Activated B cell treated with CpG ODN at 0.5 μM for 24 hours (primary cell): ENCODE data around the gene PARG. TPM values are rescaled to one million over a fixed set of nuclear protein-coding genes. Genes with fewer than 3 reads are reported as not detected.
A peak's percentile ranks its signal among the peaks of the same experiment; 100 is the strongest.
"Not testable (repeated sequence)": the region's sequence is repeated elsewhere in the genome, so short reads cannot be mapped to it uniquely, and the experiment has no call there.

Experiments
- ATAC-seq: fragments of 200-7000 bp; cut with Tn5 transposase; one replicate; pipeline ENCODE4 v1.10.0; 2021; ENCODE audit warnings: low read depth, mild to moderate bottlenecking, moderate library complexity
- CTCF ChIA-PET: fragments of 350-600 bp; sonication (Branson Sonifier 250); formaldehyde crosslinking; loops from one replicate; lab custom pipeline; 2021; ENCODE audit warnings: antibody characterized with exemption; lab: Charles Lee
- POLR2A ChIA-PET: fragments of 350-600 bp; sonication (Branson Sonifier 250); formaldehyde crosslinking; loops from one replicate; lab custom pipeline; 2021; ENCODE audit warnings: antibody characterized with exemption; lab: Charles Lee
- DNase-seq: peaks from one replicate; pipeline ENCODE4 v3.0.0; 2022
- H3K27ac Mint-ChIP-seq: one replicate; pipeline ENCODE4 v1.8.0; 2020; ENCODE audit warnings: mixed read lengths
- H3K27me3 Mint-ChIP-seq: one replicate; pipeline ENCODE4 v1.8.0; 2021; ENCODE audit warnings: mixed read lengths
- H3K36me3 Mint-ChIP-seq: one replicate; pipeline ENCODE4 v1.8.0; 2021; ENCODE audit warnings: low read depth, mixed read lengths
- H3K4me1 Mint-ChIP-seq: one replicate; pipeline ENCODE4 v1.8.0; 2021; ENCODE audit warnings: mixed read lengths
- H3K4me3 Mint-ChIP-seq: one replicate; pipeline ENCODE4 v1.8.0; 2020; ENCODE audit warnings: mild to moderate bottlenecking, mixed read lengths
- H3K9me3 Mint-ChIP-seq: one replicate; pipeline ENCODE4 v1.8.0; 2020; ENCODE audit warnings: mixed read lengths
- intact Hi-C: fragments of 100-400 bp; cut with micrococcal nuclease; formaldehyde crosslinking; loops from one replicate; pipeline ENCODE4 v1.15.1; 2024
- total RNA-seq: library from RNA; stranded (reverse); gene quantifications from 2 replicates; pipeline ENCODE4 v1.2.3, GENCODE V29; 2022

Gene PARG
- total RNA-seq = 31.3 and 34.8 TPM in 2 replicates

DNA sequence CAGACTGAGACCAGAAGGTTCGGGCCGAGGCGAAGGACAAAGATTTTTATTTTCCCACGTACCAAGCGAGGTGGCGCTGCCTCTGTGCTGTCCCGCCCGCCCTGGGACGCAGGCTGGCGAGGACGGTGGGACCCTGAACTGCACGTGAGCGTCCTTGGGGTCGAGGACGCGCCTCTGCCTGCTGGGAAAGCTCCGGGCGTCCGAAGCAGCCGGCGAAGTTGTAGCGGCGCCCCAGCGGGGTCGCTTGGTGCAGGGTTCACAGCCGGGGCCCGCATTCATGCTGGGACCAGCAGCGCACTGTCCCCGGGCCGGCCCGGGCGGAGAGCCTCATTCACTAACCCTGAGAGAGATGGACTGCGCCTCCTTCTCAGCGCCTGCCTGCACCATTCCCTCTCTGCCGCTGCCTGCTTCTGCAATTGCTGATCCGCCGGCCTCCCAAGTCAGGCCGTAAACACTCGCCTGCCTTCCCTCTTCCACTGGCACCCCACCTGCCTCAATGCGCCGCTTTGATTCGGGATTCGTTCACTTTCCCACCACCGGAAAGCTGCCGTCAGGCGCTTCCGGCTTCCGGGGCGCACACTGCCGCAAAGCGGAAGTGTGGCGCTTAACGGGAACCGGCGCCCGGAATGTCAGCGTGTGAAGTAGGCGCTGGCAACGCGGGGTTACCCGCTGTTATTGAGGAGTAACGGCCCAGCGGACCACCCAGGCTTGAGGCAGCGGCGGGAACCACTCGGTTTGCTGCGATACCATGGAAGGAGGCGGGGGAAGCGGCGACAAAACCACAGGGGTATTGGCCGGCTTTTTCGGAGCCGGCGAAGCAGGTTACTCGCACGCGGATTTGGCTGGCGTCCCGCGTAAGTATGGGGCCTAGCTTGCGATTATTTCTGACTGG is at the start of gene PARG, which contains the start of gene TIMM23B:
Gene PARG (minus strand): TSS at position 581 of the 892 bp plus-strand sequence. CDS start 302 bp downstream, at position 279.
Gene TIMM23B (plus strand): TSS at position 607 of the 892 bp plus-strand sequence. CDS start 142 bp downstream, at position 749.
- H3K27me3 Mint-ChIP-seq, CTCF ChIA-PET, H3K9me3 Mint-ChIP-seq: not testable (repeated sequence)
- POLR2A ChIA-PET = interaction anchor here (1.2 kb wide), 1 partner anchor 402 kb away, joined by 3 read pairs; no protein-coding TSS in a partner anchor
- peak; percentile 85 for ATAC-seq
- peaks cover 38% of the 10 kb centered on the region for H3K4me1 Mint-ChIP-seq
- peaks cover 21% of the 10 kb centered on the region for H3K36me3 Mint-ChIP-seq
- peak within 1 kb of the TSS; percentile 100 for H3K4me3 Mint-ChIP-seq
- H3K27ac Mint-ChIP-seq = peak within 1 kb of the TSS; percentile 91
- intact Hi-C loops = loop anchor here (1.0 kb wide), 1 partner anchor 683 kb away; no protein-coding TSS in a partner anchor
- peak; percentile 79 for DNase-seq

DNA sequence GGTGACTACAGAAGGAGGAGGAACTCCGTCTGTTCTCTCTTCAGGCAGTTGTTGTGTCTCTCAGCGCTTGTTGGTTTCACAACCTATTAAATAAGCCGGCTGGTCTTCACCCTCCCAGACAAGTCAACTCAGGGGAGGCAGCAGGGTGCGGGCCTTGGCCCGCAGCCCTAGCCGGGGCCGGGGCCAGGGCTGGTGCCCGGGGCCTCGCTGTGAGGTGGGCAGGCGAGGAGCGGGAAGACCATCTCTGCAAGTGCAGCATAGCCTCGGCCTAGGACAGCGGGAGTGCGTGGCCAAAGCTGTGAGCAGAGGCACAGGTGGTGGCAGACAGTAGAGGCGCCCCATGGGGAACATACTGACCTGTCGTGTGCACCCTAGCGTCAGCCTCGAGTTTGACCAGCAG is 46.5 kb upstream of the PARG start, which contains the start of gene AGAP6:
Gene AGAP6 (plus strand): TSS at position 31 of the 400 bp plus-strand sequence. CDS start 310 bp downstream, at position 341.
- H3K36me3 Mint-ChIP-seq = peaks cover 16% of the 10 kb centered on the region
- H3K9me3 Mint-ChIP-seq, H3K4me3 Mint-ChIP-seq, H3K4me1 Mint-ChIP-seq, H3K27me3 Mint-ChIP-seq, intact Hi-C loops, ATAC-seq, DNase-seq, CTCF ChIA-PET, H3K27ac Mint-ChIP-seq, POLR2A ChIA-PET: not testable (repeated sequence)

DNA sequence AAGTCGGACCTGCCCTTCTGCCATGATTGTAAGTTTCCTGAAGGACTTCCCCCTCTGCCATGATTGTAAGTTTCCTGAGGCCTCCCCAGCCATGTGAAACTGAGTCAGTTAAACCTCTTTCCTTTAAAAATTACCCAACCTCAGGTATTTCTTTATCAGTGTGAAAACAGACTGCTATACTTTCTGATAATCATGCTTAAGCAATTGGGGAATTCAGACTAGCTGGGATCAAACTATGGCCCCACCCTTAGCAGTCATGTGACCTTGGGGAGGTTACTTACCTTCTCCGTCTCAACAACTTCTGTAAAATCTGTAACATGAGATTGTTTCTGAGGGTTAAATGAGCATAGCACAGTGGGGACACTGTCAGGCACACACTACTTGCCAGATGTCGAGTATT is 45.4 kb upstream of the PARG start:
- H3K27ac Mint-ChIP-seq, H3K9me3 Mint-ChIP-seq, intact Hi-C loops, DNase-seq, POLR2A ChIA-PET, H3K4me3 Mint-ChIP-seq, H3K27me3 Mint-ChIP-seq, ATAC-seq, H3K4me1 Mint-ChIP-seq, CTCF ChIA-PET: not testable (repeated sequence)
- peaks cover 16% of the 10 kb centered on the region for H3K36me3 Mint-ChIP-seq

DNA sequence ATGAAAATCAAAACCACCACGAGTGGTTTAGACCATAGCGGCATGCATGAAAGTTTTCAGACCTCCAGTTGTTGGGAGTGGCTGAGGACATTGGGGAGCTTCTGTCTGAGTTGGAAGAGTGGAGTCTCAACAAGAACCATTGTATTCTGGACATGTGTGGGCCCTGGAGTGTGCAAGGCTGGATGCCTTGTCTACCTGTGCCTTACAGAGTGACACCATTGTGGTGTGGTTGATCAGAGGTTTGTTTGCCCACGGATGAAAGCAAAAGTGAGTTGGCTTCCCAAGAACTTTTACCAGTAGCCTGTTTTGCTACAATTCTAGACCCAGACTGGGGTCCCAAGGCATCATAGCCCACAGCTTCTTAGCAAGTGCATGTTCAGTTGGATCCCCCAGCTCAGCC is 35.9 kb upstream of the PARG start:
- CTCF ChIA-PET, ATAC-seq, H3K27ac Mint-ChIP-seq, POLR2A ChIA-PET, H3K4me3 Mint-ChIP-seq, DNase-seq, H3K4me1 Mint-ChIP-seq, H3K27me3 Mint-ChIP-seq, H3K9me3 Mint-ChIP-seq, intact Hi-C loops: not testable (repeated sequence)
- peaks cover 20% of the 10 kb centered on the region for H3K36me3 Mint-ChIP-seq

DNA sequence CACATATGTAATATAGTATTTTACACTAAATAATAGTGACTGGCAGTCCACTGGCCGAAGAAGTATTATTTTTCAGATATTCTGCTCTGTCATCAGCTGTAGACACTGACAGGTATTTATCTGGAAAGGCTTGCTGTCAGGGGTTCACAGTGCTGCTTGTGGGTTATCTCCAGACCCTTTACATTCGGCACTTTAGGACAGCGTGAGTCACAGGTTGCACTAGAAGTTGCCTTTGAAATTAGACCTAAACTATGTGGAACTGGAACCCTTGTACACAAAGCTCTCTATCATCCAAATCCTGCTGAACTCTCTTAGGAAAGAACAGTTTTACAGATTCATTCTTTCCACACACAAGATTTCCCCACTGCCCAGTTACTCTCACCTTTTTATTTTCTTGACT is 30.3 kb upstream of the PARG start:
- H3K4me3 Mint-ChIP-seq, H3K4me1 Mint-ChIP-seq, DNase-seq, H3K27me3 Mint-ChIP-seq, CTCF ChIA-PET, H3K27ac Mint-ChIP-seq, POLR2A ChIA-PET, intact Hi-C loops, ATAC-seq, H3K9me3 Mint-ChIP-seq: not testable (repeated sequence)
- peaks cover 20% of the 10 kb centered on the region for H3K36me3 Mint-ChIP-seq

DNA sequence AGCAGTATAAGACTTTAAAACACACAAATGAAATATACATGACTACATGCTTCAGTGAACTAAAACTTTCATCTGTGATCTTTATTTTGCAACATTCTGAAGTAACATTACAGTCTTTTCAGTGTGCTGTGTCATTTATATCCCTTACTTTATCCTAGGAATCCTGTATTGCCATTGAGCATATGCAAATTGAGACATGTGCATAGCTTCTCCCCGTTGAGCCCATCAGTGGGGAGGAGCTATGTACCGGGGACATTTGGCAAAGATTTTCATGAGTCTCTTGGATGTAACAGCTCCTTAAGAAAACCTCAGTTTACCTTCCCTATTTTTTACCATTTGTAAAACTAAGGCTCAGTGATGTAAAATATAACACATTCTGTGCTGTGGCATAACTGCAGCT is 29.6 kb upstream of the PARG start:
- H3K27ac Mint-ChIP-seq, DNase-seq, H3K9me3 Mint-ChIP-seq, H3K4me3 Mint-ChIP-seq, H3K27me3 Mint-ChIP-seq, ATAC-seq, H3K4me1 Mint-ChIP-seq, POLR2A ChIA-PET, intact Hi-C loops, CTCF ChIA-PET: not testable (repeated sequence)
- peaks cover 22% of the 10 kb centered on the region for H3K36me3 Mint-ChIP-seq

DNA sequence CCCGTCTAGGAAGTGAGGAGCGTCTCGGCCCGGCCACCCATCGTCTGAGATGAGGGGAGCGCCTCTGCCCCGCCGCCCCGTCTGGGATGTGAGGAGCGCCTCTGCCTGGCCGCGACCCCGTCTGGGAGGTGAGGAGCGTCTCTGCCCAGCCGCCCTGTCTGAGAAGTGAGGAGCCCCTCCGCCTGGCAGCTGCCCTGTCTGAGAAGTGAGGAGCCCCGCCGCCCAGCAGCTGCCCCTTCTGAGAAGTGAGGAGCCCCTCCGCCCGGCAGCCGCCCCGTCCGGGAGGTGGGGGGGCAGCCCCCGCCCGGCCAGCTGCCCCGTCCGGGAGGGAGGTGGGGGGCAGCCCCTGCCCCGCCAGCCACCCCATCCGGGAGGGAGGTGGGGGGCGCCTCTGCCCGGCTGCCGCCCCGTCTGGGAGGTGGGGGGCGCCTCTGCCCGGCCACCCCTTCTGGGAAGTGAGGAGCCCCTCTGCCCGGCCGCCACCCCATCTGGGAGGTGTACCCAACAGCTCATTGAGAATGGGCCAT is 28.6 kb upstream of the PARG start:
- CTCF ChIA-PET, ATAC-seq, H3K4me3 Mint-ChIP-seq: not testable (repeated sequence)

DNA sequence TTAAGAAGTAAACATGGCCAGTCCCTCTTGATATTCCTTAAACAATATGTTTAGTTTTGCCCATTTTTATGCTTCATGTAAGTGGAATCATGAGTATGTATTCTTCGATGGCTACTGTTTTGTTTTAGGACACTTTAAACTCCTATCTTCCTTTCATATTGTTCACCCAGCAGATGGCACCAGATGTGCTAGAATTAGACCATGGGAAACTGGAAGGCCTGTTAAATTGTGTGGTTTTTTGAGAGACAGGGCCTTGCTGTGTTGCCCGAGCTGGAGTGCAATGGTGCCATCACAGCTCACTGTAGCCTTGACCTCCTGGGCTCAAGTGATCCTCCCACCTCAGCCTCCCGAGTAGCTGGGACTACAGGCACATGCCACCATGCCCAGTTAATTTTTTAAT is 11.3 kb upstream of the PARG start:
- peaks cover 42% of the 10 kb centered on the region for H3K36me3 Mint-ChIP-seq
- DNase-seq, H3K27me3 Mint-ChIP-seq, H3K27ac Mint-ChIP-seq, H3K4me1 Mint-ChIP-seq, ATAC-seq, intact Hi-C loops, H3K4me3 Mint-ChIP-seq, CTCF ChIA-PET, H3K9me3 Mint-ChIP-seq, POLR2A ChIA-PET: not testable (repeated sequence)

More for the DNA sequence above, 28.6 kb upstream of the PARG start:
- H3K36me3 Mint-ChIP-seq = peaks cover 20% of the 10 kb centered on the region
- H3K27me3 Mint-ChIP-seq, H3K4me1 Mint-ChIP-seq, H3K9me3 Mint-ChIP-seq, intact Hi-C loops, POLR2A ChIA-PET, H3K27ac Mint-ChIP-seq, DNase-seq: not testable (repeated sequence)

DNA sequence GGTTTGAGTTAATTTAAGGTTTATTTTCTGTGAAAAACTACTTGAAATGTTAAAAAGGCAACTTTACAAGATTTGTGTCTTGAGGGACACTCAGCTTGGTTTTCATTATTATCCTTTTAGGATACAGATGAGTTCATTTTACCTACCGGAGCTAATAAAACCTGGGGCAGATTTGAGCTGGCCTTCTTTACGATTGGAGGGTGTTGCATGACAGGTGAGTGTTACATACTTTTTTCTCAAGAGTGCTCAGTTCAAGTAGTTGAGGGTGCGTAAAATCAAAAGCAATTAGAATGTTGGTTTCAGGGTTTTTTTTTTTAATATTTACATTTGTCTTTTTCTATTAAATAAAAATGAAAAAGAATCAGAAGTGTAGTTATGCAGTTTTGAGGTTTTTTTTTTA is 10.2 kb upstream of the PARG start:
- DNase-seq, H3K4me3 Mint-ChIP-seq, ATAC-seq, H3K9me3 Mint-ChIP-seq, intact Hi-C loops, H3K27me3 Mint-ChIP-seq, H3K27ac Mint-ChIP-seq, CTCF ChIA-PET, H3K4me1 Mint-ChIP-seq, POLR2A ChIA-PET: not testable (repeated sequence)
- peaks cover 40% of the 10 kb centered on the region for H3K36me3 Mint-ChIP-seq

DNA sequence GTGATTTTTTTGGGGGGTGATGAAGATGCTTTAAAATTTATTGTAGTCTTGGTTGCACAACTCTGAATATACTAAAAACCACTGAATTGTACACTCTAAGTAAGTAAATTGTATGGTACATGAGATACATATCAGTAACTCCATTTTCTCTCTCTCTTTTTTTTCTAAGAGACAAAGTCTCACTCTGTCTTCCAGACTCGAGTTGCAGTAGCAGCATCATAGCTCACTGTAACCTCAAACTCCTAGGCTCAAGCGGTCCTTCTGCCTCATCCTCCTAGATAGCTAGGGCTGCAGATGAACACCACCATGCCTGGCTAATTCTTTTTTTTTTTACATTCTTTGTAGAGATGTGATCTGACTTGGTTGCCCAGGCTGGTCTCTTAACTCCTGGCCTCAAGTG is 6.9 kb upstream of the PARG start:
- POLR2A ChIA-PET, H3K4me3 Mint-ChIP-seq, H3K27ac Mint-ChIP-seq, H3K4me1 Mint-ChIP-seq, ATAC-seq, CTCF ChIA-PET, H3K9me3 Mint-ChIP-seq, H3K27me3 Mint-ChIP-seq, intact Hi-C loops, DNase-seq: not testable (repeated sequence)
- peaks cover 34% of the 10 kb centered on the region for H3K36me3 Mint-ChIP-seq

DNA sequence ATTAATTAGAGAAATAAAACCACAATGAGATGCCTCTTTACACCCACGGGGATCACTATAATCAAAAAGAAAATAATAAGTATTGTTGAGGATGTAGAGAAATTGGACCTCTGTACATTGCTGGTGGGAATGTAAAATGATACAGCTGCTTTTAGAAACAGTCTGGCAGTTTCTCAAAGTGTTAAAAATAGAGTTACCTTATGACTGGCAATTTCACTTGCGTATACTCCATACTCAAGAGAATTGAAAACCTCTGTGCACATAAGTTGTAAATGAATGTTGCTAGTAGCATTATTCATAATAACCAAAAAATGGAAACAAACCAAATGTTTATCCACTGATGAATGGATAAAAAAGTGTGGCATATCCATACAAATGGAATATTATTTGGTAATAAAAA is 6.3 kb upstream of the PARG start:
- ATAC-seq, POLR2A ChIA-PET: not testable (repeated sequence)

DNA sequence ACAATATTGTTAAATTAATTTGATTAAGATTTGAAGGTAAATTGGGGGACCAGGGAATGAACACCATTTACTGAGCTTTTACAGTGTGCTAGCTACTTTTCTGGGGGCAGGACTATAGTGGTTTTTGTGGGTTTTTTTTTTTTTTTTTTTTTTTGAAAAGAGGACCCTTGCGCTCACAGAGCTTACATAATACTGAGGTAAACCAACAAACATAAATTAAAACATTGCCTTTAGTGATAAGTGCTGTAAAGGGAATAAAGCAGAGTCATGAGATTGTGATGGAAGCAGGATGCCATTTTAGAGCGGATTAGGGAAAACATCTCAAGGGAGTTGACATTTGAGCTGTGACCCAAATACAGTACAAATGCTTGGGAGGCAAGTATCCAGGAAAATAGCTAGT is 1.8 kb upstream of the PARG start:
- CTCF ChIA-PET, DNase-seq, ATAC-seq, intact Hi-C loops, H3K27me3 Mint-ChIP-seq, POLR2A ChIA-PET, H3K9me3 Mint-ChIP-seq, H3K27ac Mint-ChIP-seq: not testable (repeated sequence)
- Mint-ChIP-seq H3K4me3 (peak overlapping the region; percentile 8), H3K4me1 (peaks cover 35% of the 10 kb centered on the region), H3K36me3 (peaks cover 28% of the 10 kb centered on the region)

More for the DNA sequence above, 6.3 kb upstream of the PARG start:
- intact Hi-C loops, H3K4me3 Mint-ChIP-seq, H3K4me1 Mint-ChIP-seq, H3K9me3 Mint-ChIP-seq, DNase-seq, H3K27me3 Mint-ChIP-seq, H3K27ac Mint-ChIP-seq, CTCF ChIA-PET: not testable (repeated sequence)
- H3K36me3 Mint-ChIP-seq = peaks cover 34% of the 10 kb centered on the region
